ENCODE measurements around the gene MYL5. TPM values are rescaled to one million over a fixed set of nuclear protein-coding genes. Genes with fewer than 3 reads are reported as not detected.

The MYL5 gene
- total and polyA plus RNA-seq, 11 donors: 1.4 to 12.9 (median 4.4) TPM

DNA sequence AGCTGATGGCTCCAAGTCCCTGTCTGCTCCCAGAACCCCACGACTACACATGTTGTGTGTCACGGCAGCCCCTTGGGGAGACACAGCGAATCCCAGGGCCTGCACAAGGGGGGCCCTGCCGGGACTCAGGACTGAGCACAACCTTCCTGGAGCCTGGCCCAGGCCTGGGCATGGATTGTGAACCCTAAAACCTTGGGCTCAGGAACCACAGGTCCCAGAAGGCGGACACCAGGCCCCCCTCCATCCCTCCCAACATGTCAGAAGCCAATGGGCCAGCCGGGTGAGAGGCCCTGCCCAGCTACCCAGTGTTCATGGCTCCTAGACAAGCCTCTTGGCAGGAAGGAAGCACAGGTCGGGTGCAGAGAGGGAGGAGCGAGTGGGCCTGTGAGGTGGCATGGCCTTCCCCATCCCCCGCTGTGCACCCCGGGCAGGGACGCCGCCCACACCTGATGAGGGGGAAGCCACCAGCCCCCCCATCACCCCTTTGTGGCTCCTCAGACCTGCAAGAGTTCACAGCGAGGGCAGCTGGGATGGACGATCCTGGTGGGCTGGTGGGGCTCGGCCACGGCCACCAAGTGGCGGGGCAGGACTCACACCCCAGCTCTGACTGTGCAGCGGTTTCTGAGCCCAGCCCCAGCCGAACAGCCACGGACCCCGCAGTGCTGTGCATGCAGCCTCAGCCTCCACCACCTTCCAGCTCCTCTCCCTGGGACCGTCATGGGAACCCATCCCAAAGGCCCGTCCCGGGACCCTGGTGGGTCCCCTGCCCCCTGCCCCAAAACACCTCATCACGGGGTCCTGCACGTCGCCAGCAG is 45.3 kb upstream of the MYL5 start:
- ATAC-seq: no peak
- Histone ChIP-seq H3K27me3 (peaks cover 0 to 25% (median 0%) of the 10 kb centered on the region in 9 donors), H3K4me1 (no peaks in the 10 kb centered on the region), H3K4me3 (no peak overlapping the region), H3K9me3 (peaks cover 0 to 11% (median 0%) of the 10 kb centered on the region in 12 donors), H3K36me3 (no peaks in the 10 kb centered on the region), H3K27ac (no peak overlapping the region)
- intact Hi-C loops (cut with DNase I): no loop called here
- TF ChIP-seq, protein P1, sequence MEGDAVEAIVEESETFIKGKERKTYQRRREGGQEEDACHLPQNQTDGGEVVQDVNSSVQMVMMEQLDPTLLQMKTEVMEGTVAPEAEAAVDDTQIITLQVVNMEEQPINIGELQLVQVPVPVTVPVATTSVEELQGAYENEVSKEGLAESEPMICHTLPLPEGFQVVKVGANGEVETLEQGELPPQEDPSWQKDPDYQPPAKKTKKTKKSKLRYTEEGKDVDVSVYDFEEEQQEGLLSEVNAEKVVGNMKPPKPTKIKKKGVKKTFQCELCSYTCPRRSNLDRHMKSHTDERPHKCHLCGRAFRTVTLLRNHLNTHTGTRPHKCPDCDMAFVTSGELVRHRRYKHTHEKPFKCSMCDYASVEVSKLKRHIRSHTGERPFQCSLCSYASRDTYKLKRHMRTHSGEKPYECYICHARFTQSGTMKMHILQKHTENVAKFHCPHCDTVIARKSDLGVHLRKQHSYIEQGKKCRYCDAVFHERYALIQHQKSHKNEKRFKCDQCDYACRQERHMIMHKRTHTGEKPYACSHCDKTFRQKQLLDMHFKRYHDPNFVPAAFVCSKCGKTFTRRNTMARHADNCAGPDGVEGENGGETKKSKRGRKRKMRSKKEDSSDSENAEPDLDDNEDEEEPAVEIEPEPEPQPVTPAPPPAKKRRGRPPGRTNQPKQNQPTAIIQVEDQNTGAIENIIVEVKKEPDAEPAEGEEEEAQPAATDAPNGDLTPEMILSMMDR (IDR thresholded peaks at IDR 0.05): no peak
- no peak for TF ChIP-seq POLR2A (IDR thresholded peaks at IDR 0.05)
- no peak for DNase-seq
- WGBS, 4 donors: 78 to 86% (median 84%) methylated on average over 10 to 27 of the region's 27 CpGs

DNA sequence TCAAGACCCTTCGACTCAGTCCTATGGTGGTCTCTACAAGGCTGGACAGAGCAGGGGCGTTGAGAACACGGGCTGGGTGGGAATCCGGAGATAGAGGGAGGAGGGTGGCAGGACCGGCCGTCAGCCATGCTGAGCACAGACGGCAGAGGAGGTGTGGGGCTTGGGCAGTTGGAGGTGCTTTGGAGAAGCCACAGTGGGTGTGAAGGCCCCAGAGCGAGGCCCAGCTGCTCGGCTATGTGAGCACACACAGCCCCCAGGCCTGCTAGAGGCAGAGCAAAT is 44.8 kb upstream of the MYL5 start:
- peak in 1 of 5 donors; percentile 15 for DNase-seq
- no peaks in the 10 kb centered on the region for H3K4me1 ChIP-seq
- TF ChIP-seq, protein P1 (IDR thresholded peaks at IDR 0.05): no peak
- TF ChIP-seq POLR2A (IDR thresholded peaks at IDR 0.05): no peak
- no peaks in the 10 kb centered on the region for H3K36me3 ChIP-seq
- H3K9me3 ChIP-seq: peaks cover 0 to 11% (median 0%) of the 10 kb centered on the region in 12 donors
- no peak overlapping the region for H3K27ac ChIP-seq
- no peak overlapping the region for H3K4me3 ChIP-seq
- intact Hi-C loops (cut with DNase I): no loop called here
- 67 to 78% (median 74%) methylated on average over 9 of the region's 9 CpGs for whole genome bisulfite sequencing, 4 donors
- ATAC-seq: no peak
- peaks cover 0 to 25% (median 0%) of the 10 kb centered on the region in 9 donors for H3K27me3 ChIP-seq

DNA sequence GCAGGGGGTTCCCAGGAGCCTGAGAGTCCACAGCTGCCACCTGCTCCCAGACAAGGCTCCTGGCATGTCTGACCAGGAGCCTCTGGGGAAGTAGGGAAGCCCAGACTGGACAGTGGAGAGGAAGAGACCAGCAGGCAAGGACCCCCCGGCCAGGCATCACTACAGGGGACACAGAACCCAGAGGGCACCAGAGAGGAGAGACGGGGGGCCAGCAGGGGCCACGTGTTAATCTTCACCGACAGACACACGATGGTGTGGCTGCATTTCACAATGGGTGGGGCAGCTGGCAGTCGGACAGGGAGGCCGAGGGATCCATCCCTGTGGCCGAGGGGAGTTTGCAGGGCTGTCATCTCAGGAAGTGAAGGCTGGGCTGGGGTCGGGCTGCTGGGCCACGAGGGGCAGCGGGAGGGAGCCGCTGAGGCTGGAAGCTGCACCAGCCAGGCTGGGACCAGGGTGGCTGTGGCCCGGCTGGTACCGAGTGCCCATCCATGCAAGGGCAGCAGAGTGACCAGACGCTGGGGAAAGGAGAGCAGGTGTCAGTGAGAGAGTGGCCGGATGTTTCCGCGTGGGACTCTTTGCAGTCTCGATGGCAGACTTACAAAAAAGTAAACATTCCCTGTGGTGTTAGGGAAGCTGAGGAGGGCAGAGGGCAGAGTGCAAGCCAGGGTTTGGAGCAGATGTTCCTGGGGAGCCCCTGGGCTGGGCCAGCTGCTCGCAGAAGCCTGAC is 44.3 kb upstream of the MYL5 start:
- WGBS, 4 donors: 60 to 72% (median 65%) methylated on average over 20 of the region's 20 CpGs
- Histone ChIP-seq H3K36me3 (no peaks in the 10 kb centered on the region), H3K27ac (no peak overlapping the region), H3K9me3 (peaks cover 0 to 11% (median 0%) of the 10 kb centered on the region in 12 donors), H3K4me1 (no peaks in the 10 kb centered on the region), H3K4me3 (no peak overlapping the region), H3K27me3 (peaks cover 0 to 25% (median 0%) of the 10 kb centered on the region in 9 donors)
- DNase-seq (peak in 1 of 5 donors; percentile 11), ATAC-seq (no peak)
- no peak for TF ChIP-seq POLR2A (IDR thresholded peaks at IDR 0.05)
- TF ChIP-seq, protein P1 (IDR thresholded peaks at IDR 0.05): no peak
- intact Hi-C loops (cut with DNase I): no loop called here

DNA sequence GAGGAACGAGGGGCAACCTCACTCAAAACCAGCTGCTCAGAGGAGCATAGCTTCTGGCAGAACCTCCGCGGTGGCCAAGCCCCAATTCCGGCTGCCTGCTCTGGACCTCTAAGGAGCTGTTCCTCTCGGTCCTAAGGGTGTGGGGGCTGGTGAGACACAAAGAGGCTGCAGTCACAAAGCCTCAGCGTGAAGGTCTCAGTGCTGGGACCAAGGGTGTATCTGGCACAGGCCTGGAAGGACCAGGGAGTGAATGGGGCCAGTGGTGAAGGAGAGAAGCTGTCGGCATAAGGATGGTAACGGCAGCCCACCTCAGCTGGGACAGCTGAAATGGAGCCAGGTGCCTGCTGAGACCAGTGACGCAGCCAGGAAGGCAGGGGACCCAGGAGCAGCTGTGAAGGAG is 43.7 kb upstream of the MYL5 start:
- TF ChIP-seq, protein P1 (IDR thresholded peaks at IDR 0.05): no peak
- no peak for TF ChIP-seq POLR2A (IDR thresholded peaks at IDR 0.05)
- no peaks in the 10 kb centered on the region for H3K36me3 ChIP-seq
- H3K4me1 ChIP-seq: no peaks in the 10 kb centered on the region
- 72 to 79% (median 76%) methylated on average over 9 of the region's 9 CpGs for WGBS, 4 donors
- no peak overlapping the region for H3K4me3 ChIP-seq
- DNase-seq (peak in 1 of 5 donors; percentile 1), ATAC-seq (no peak)
- H3K27ac ChIP-seq: no peak overlapping the region
- intact Hi-C loops (cut with DNase I): no loop called here
- H3K9me3 ChIP-seq: peaks cover 0 to 11% (median 0%) of the 10 kb centered on the region in 12 donors
- H3K27me3 ChIP-seq: peaks cover 0 to 21% (median 0%) of the 10 kb centered on the region in 9 donors
